DOHH2 (cell line): ENCODE measurements around the gene LIMS2.

Source experiments
- H3F3A ChIP-seq: fragments of 200-600 bp; sonication (generic), shearing (Covaris generic); 2 replicates; pipeline ENCODE4 v1.6.0; 2016; ENCODE audit warnings: antibody characterized with exemption, mild to moderate bottlenecking; ENCODE audit not compliant: control insufficient read depth, insufficient read depth
- H3K27ac ChIP-seq: fragments of 200-600 bp; sonication (generic); 2 replicates; pipeline ENCODE4 v1.5.1; 2014; ENCODE audit warnings: low read depth, mild to moderate bottlenecking, low read length, moderate library complexity
- H3K27me3 ChIP-seq: fragments of 200-600 bp; sonication (generic); 2 replicates; pipeline ENCODE4 v1.6.1; 2014; ENCODE audit warnings: mild to moderate bottlenecking, low read length, mixed read lengths; ENCODE audit not compliant: control insufficient read depth
- H3K36me3 ChIP-seq: fragments of 200-600 bp; sonication (generic); 2 replicates; pipeline ENCODE4 v1.6.1; 2014; ENCODE audit warnings: mild to moderate bottlenecking, low read length, moderate library complexity, mixed read lengths; ENCODE audit not compliant: control insufficient read depth
- H3K4me1 ChIP-seq: fragments of 200-600 bp; sonication (generic); 2 replicates; pipeline ENCODE4 v1.6.1; 2014; ENCODE audit warnings: mild to moderate bottlenecking, low read length, mixed read lengths; ENCODE audit not compliant: control insufficient read depth
- H3K4me2 ChIP-seq: fragments of 200-600 bp; sonication (generic); 2 replicates; pipeline ENCODE4 v1.6.0; 2014; ENCODE audit warnings: mild to moderate bottlenecking, low read length, moderate library complexity
- H3K4me3 ChIP-seq: fragments of 200-600 bp; sonication (generic); 2 replicates; pipeline ENCODE4 v1.5.1; 2014; ENCODE audit warnings: mild to moderate bottlenecking, low read length, mixed read lengths
- H3K79me2 ChIP-seq: fragments of 200-600 bp; sonication (generic); 2 replicates; pipeline ENCODE4 v1.6.1; 2014; ENCODE audit warnings: mild to moderate bottlenecking, low read length, mixed read lengths; ENCODE audit not compliant: control insufficient read depth
- H3K9me2 ChIP-seq: fragments of 200-600 bp; sonication (generic); replicated peaks from 2 replicates; pipeline ENCODE4 v1.6.1; 2014; ENCODE audit warnings: mild to moderate bottlenecking, low read length, mixed read lengths; ENCODE audit not compliant: control insufficient read depth
- H3K9me3 ChIP-seq: fragments of 200-600 bp; sonication (generic); 2 replicates; pipeline ENCODE4 v1.6.1; 2014; ENCODE audit warnings: antibody characterized with exemption, low read length, mixed read lengths; ENCODE audit not compliant: control insufficient read depth, insufficient read depth
- H4K20me1 ChIP-seq: fragments of 200-600 bp; sonication (generic); 2 replicates; pipeline ENCODE4 v1.6.0; 2014; ENCODE audit warnings: low read depth, mild to moderate bottlenecking, antibody characterized with exemption, low read length, moderate library complexity; ENCODE audit not compliant: control insufficient read depth, insufficient read depth
- EZH2phosphoT487 ChIP-seq: fragments of 200-600 bp; sonication (generic); IDR thresholded peaks from 2 replicates; pipeline ENCODE4 v1.6.1; 2017; ENCODE audit warnings: borderline replicate concordance, mild to moderate bottlenecking, antibody characterized with exemption, low read length, moderate library complexity, mixed read lengths
- TF ChIP-seq, protein P1 (sequence below): fragments of 200-600 bp; sonication (generic); IDR thresholded peaks from one replicate; pipeline ENCODE4 v1.5.1; 2014; ENCODE audit warnings: antibody characterized with exemption, mild to moderate bottlenecking, low read depth, low read length; ENCODE audit not compliant: poor library complexity, severe bottlenecking

LIMS2 gene

DNA sequence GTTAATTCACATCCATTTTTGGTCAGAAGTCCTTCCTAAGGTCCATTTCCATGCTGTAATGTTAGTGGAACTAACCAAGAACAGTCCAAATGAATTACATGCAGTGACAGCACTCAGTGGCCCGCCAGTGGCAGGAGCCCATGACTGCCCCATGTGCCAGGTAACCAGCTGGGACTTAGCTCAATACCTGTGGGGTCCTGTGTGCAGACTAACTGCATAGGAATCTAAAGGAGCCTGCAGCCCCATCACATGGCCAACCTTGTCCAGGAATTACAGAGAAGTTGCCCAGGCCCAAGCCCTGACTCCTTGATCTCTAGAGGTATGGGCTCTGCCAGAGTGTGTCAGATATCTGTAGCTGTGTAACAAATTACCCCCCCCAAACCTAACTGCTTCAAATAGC is 64.8 kb downstream of the LIMS2 start:
- Histone ChIP-seq H3K36me3 (no peaks in the 10 kb centered on the region), H3K4me3 (no peak overlapping the region), H3K27me3 (peaks cover 3% of the 10 kb centered on the region), H3K4me1 (peaks cover 23% of the 10 kb centered on the region), H3F3A (no peaks in the 10 kb centered on the region), H3K79me2 (no peaks in the 10 kb centered on the region), H4K20me1 (no peaks in the 10 kb centered on the region), H3K9me3 (no peaks in the 10 kb centered on the region), H3K4me2 (no peak overlapping the region), H3K27ac (no peak overlapping the region), H3K9me2 (no peaks in the 10 kb centered on the region)
- TF ChIP-seq, protein P1, sequence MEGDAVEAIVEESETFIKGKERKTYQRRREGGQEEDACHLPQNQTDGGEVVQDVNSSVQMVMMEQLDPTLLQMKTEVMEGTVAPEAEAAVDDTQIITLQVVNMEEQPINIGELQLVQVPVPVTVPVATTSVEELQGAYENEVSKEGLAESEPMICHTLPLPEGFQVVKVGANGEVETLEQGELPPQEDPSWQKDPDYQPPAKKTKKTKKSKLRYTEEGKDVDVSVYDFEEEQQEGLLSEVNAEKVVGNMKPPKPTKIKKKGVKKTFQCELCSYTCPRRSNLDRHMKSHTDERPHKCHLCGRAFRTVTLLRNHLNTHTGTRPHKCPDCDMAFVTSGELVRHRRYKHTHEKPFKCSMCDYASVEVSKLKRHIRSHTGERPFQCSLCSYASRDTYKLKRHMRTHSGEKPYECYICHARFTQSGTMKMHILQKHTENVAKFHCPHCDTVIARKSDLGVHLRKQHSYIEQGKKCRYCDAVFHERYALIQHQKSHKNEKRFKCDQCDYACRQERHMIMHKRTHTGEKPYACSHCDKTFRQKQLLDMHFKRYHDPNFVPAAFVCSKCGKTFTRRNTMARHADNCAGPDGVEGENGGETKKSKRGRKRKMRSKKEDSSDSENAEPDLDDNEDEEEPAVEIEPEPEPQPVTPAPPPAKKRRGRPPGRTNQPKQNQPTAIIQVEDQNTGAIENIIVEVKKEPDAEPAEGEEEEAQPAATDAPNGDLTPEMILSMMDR: no peak
- TF ChIP-seq EZH2phosphoT487: no peak

DNA sequence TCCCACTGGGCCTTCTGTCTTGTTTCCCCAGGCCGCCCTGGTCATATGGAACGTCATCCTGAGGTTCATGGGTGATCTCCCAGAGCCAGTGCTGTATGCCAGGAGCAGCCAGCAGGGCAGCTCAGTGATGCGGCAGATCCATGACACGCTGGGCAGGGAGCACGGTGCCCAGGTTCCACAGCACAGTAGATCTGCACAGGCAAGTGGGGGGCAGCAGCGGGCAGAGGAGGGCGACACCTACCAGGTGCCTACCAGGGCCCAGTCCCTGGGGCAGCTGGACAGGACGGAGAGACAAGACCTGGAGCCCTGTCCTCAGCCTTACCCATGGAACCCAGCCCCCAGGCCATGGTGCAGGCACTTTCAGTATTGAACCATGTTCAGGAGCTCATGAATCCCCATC is 65.5 kb downstream of the LIMS2 start:
- no peak overlapping the region for H3K4me2 ChIP-seq

DNA sequence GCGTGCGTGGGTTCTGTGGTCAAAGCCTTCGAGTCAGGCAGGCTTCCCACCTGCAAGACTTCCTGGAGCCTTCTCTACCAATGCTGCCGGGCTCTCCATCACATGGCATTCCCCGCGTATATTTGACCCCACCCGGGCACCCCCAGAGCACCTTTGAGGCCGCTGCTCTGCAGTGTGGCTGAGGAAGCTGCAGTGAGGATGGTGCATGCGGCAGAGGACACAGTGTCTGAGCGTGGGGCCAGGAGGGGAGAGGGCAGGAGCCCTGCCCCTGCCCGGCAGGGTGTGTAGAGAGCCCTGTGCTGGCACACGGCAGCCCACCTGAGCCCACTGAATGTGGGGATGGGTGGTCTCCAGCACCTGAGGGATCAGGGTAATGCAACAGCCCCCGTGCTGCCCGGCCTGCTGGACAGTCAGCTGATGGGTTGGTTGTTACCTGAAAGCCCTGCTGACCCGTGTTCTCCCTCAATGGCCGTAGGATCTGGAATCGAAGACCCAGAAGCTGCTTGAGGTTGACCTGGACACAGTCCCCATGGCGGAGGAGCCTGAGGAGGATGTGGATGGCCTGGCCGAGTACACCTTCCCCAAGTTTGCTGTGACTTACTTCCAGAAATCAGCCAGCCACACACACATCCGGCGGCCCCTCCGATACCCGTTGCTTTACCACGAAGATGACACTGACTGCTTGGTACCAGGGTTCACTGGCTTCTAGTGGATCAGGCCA is 66.1 kb downstream of the LIMS2 start:
- H3K79me2 ChIP-seq: no peaks in the 10 kb centered on the region
- H3K27me3 ChIP-seq: peaks cover 2% of the 10 kb centered on the region; the same call in 1 of the 2 replicates
- no peaks in the 10 kb centered on the region for H3K36me3 ChIP-seq
- no peaks in the 10 kb centered on the region for H3K9me3 ChIP-seq
- peaks cover 24% of the 10 kb centered on the region for H3K4me1 ChIP-seq
- H3K27ac ChIP-seq: no peak overlapping the region
- H3K4me2 ChIP-seq: no peak overlapping the region
- no peaks in the 10 kb centered on the region for H3K9me2 ChIP-seq
- no peak overlapping the region for H3K4me3 ChIP-seq
- TF ChIP-seq, protein P1: no peak
- TF ChIP-seq EZH2phosphoT487: no peak
- H4K20me1 ChIP-seq: no peaks in the 10 kb centered on the region
- H3F3A ChIP-seq: no peaks in the 10 kb centered on the region

More for the DNA sequence above, 65.5 kb downstream of the LIMS2 start:
- H3K79me2 ChIP-seq: no peaks in the 10 kb centered on the region
- H3F3A ChIP-seq: no peaks in the 10 kb centered on the region
- no peak overlapping the region for H3K4me3 ChIP-seq
- no peaks in the 10 kb centered on the region for H4K20me1 ChIP-seq
- peaks cover 3% of the 10 kb centered on the region; the same call in 1 of the 2 replicates for H3K27me3 ChIP-seq
- H3K9me3 ChIP-seq: no peaks in the 10 kb centered on the region
- no peak for TF ChIP-seq EZH2phosphoT487
- TF ChIP-seq, protein P1: no peak
- H3K27ac ChIP-seq: no peak overlapping the region
- H3K36me3 ChIP-seq: no peaks in the 10 kb centered on the region
- no peaks in the 10 kb centered on the region for H3K9me2 ChIP-seq
- H3K4me1 ChIP-seq: peaks cover 24% of the 10 kb centered on the region
